Measurements from ENCODE around the gene QKI. TPM values are rescaled to one million over a fixed set of nuclear protein-coding genes. Genes with fewer than 3 reads are reported as not detected.

The QKI gene
- total and polyA plus RNA-seq, 10 of the 15 experiments (the other 5 are each of a cell fraction or from before 2014, with no cell fraction given) = 4.7 to 72.5 (median 38.9) TPM

GRCh38 chr6:163460307-163460782, 45.8 kb downstream of the QKI start (continued):
- TF ChIP-seq PBX3 (IDR thresholded peaks at IDR 0.05; ENCODE audit: insufficient replicate concordance, low read depth, low read length) (no peak), USF2 (IDR thresholded peaks at IDR 0.05; ENCODE audit: borderline replicate concordance, low read depth, low read length) (no peak), IKZF2 (IDR thresholded peaks at IDR 0.05) (no peak), CHD2 (IDR thresholded peaks at IDR 0.05; ENCODE audit: borderline replicate concordance, low read depth, low read length) (no peak), CEBPZ (IDR thresholded peaks at IDR 0.05; ENCODE audit: low read depth, low read length) (no peak), RBBP5 (conservative IDR thresholded peaks at IDR 0.05) (no peak), CBX5 (IDR thresholded peaks at IDR 0.05; ENCODE audit: low read depth) (no peak), SMAD5 (IDR thresholded peaks at IDR 0.05; ENCODE audit: low read depth) (no peak), CEBPB (IDR thresholded peaks at IDR 0.05; ENCODE audit: borderline replicate concordance in 1 of 2, low read depth in 2 of 2, low read length in 2 of 2) (no peak), TAF1 (IDR thresholded peaks at IDR 0.05; ENCODE audit: borderline replicate concordance, low read depth, low read length) (no peak), ZNF217 (IDR thresholded peaks at IDR 0.05) (no peak), NBN (IDR thresholded peaks at IDR 0.05) (no peak), SKIL (IDR thresholded peaks at IDR 0.05; ENCODE audit: low read depth, poor library complexity, severe bottlenecking) (no peak), TCF3 (IDR thresholded peaks at IDR 0.05; ENCODE audit: borderline replicate concordance, insufficient read depth, low read depth, low read length) (no peak), PKNOX1 (IDR thresholded peaks at IDR 0.05) (no peak), ATF7 (IDR thresholded peaks at IDR 0.05; ENCODE audit: low read depth) (peak; percentile 60; the same call in 1 of the 2 replicates), E2F4 (IDR thresholded peaks at IDR 0.05; ENCODE audit: low read depth, low read length) (no peak), MAX (IDR thresholded peaks at IDR 0.05; ENCODE audit: low read depth, low read length) (no peak)
